Keratinocyte (primary cell): Measurements from ENCODE around the gene SLC44A1. TPM values are rescaled to one million over a fixed set of nuclear protein-coding genes. Genes with fewer than 3 reads are reported as not detected.

ENCODE experiments used
- DNase-seq: peaks from one replicate; pipeline ENCODE4 v3.0.0-alpha.2; 2011; ENCODE audit warnings: low read depth, missing footprints, low spot score
- FAIRE-seq: peaks from 2 replicates; lab custom pipeline; 2011; peaks lifted over from hg19 to GRCh38; lab: Jason Lieb, UNC
- H2AFZ ChIP-seq: 2 replicates; pipeline ENCODE4 v1.6.0; 2012; ENCODE audit warnings: low read length, control low read depth, inconsistent platforms; ENCODE audit not compliant: control insufficient read depth
- H3K27ac ChIP-seq: 2 replicates; pipeline ENCODE4 v1.5.1; 2011; ENCODE audit warnings: low read length; ENCODE audit not compliant: control insufficient read depth, insufficient read depth
- H3K27me3 ChIP-seq: 3 replicates; pipeline ENCODE4 v1.6.0; 2011; ENCODE audit warnings: low read length; ENCODE audit not compliant: control insufficient read depth, insufficient read depth; ENCODE audit errors: extremely low read depth
- H3K36me3 ChIP-seq, 2 experiments: 2 replicates in 1 of 2; 3 replicates in 1 of 2; pipeline ENCODE4 v1.5.1; 2011; ENCODE audit warnings: low read length in 2 of 2, mild to moderate bottlenecking in 1 of 2; ENCODE audit not compliant: control insufficient read depth in 2 of 2, insufficient read depth in 2 of 2; ENCODE audit errors: extremely low read depth in 1 of 2
- H3K4me1 ChIP-seq: 3 replicates; pipeline ENCODE4 v1.5.1; 2011; ENCODE audit warnings: low read length; ENCODE audit not compliant: control insufficient read depth, insufficient read depth; ENCODE audit errors: extremely low read depth
- H3K4me2 ChIP-seq: 3 replicates; pipeline ENCODE4 v1.6.0; 2011; ENCODE audit warnings: low read depth, low read length; ENCODE audit not compliant: control insufficient read depth, insufficient read depth; ENCODE audit errors: extremely low read depth
- H3K4me3 ChIP-seq, 3 experiments: fragments of 200-600 bp in 1 of 3; sonication (generic) in 1 of 3; 2 replicates in 2 of 3; 3 replicates in 1 of 3; pipeline ENCODE4 v1.5.1; 2011 to 2016; ENCODE audit warnings: low read length in 3 of 3, mild to moderate bottlenecking in 3 of 3, control low read depth in 2 of 3, inconsistent platforms in 1 of 3, low read depth in 1 of 3, mixed read lengths in 1 of 3, mixed run types in 1 of 3, moderate library complexity in 1 of 3; ENCODE audit not compliant: control insufficient read depth in 2 of 3, insufficient read depth in 2 of 3; ENCODE audit errors: extremely low read depth in 1 of 3
- H3K79me2 ChIP-seq: 2 replicates; pipeline ENCODE4 v1.6.0; 2012; ENCODE audit warnings: low read length; ENCODE audit not compliant: control insufficient read depth, insufficient read depth
- H3K9ac ChIP-seq: 3 replicates; pipeline ENCODE4 v1.6.0; 2011; ENCODE audit warnings: low read length; ENCODE audit not compliant: control insufficient read depth, insufficient read depth; ENCODE audit errors: extremely low read depth
- H3K9me1 ChIP-seq: 3 replicates; pipeline ENCODE4 v1.6.0; 2011; ENCODE audit warnings: low read length; ENCODE audit not compliant: control insufficient read depth, insufficient read depth; ENCODE audit errors: extremely low read depth
- H3K9me3 ChIP-seq: 2 replicates; pipeline ENCODE4 v1.5.1; 2012; ENCODE audit warnings: low read depth, low read length; ENCODE audit not compliant: control insufficient read depth
- H4K20me1 ChIP-seq: 3 replicates; pipeline ENCODE4 v1.6.0; 2011; ENCODE audit warnings: low read length; ENCODE audit not compliant: control insufficient read depth, insufficient read depth; ENCODE audit errors: extremely low read depth
- EZH2 ChIP-seq: IDR thresholded peaks from one replicate; pipeline ENCODE4 v1.6.1; 2012; ENCODE audit warnings: inconsistent platforms, mild to moderate bottlenecking, low read length, moderate library complexity
- dilution Hi-C: fragments of 300-500 bp; cut with MboI; formaldehyde crosslinking; loops from one replicate; pipeline ENCODE4 v1.7.0; 2020; ENCODE audit warnings: low sequenced_read_pairs; ENCODE audit not compliant: extremely low pct_ligation_motif_present
- polyA plus RNA-seq, 5 experiments: library from polyadenylated mRNA; depleted of rRNA in 3 of 5; stranded (reverse) in 3 of 5; stranded (forward) in 1 of 5; unstranded in 1 of 5; fragments of >200 nt; gene quantifications; 1 replicate in 1 of 5; 2 replicates in 3 of 5; 3 replicates in 1 of 5; pipeline versions ENCODE4 v1.2.1 to v1.2.3, GENCODE V29; 2011 to 2012; ENCODE audit warnings: missing spikeins in 2 of 5, low read depth in 1 of 5, low replicate concordance in 1 of 5
- TF ChIP-seq, protein P1 (sequence below), 3 experiments: IDR thresholded peaks in 1 of 3; conservative IDR thresholded peaks in 1 of 3; optimal IDR thresholded peaks in 1 of 3; 2 replicates in 2 of 3; 3 replicates in 1 of 3; pipeline versions ENCODE3 to v1.5.1; 2011; ENCODE audit warnings: low read length in 3 of 3, mild to moderate bottlenecking in 3 of 3, moderate library complexity in 2 of 3, control low read depth in 1 of 3, inconsistent platforms in 1 of 3; ENCODE audit not compliant: insufficient read depth in 2 of 3; ENCODE audit errors: extremely low read depth in 1 of 3

Gene SLC44A1
- polyA plus RNA-seq, 1 donor (not counting 4 experiments of a cell fraction or from before 2014, with no cell fraction given): 22.9 TPM

- dilution Hi-C loops: no loop called here
- TF ChIP-seq EZH2: no peak
Observed at GRCh38 chr9:105241356-105242043, 3.0 kb upstream of the SLC44A1 start.

GRCh38 chr9:105242062-105242461 is 2.4 kb upstream of the SLC44A1 start:
- dilution Hi-C loops: no loop called here
- TF ChIP-seq, protein P1, sequence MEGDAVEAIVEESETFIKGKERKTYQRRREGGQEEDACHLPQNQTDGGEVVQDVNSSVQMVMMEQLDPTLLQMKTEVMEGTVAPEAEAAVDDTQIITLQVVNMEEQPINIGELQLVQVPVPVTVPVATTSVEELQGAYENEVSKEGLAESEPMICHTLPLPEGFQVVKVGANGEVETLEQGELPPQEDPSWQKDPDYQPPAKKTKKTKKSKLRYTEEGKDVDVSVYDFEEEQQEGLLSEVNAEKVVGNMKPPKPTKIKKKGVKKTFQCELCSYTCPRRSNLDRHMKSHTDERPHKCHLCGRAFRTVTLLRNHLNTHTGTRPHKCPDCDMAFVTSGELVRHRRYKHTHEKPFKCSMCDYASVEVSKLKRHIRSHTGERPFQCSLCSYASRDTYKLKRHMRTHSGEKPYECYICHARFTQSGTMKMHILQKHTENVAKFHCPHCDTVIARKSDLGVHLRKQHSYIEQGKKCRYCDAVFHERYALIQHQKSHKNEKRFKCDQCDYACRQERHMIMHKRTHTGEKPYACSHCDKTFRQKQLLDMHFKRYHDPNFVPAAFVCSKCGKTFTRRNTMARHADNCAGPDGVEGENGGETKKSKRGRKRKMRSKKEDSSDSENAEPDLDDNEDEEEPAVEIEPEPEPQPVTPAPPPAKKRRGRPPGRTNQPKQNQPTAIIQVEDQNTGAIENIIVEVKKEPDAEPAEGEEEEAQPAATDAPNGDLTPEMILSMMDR (optimal IDR thresholded peaks at IDR 0.05 in 1 of 3, IDR thresholded peaks at IDR 0.05 in 1 of 3, conservative IDR thresholded peaks at IDR 0.05 in 1 of 3; ENCODE audit: extremely low read depth in 1 of 3, insufficient read depth in 2 of 3, low read length in 3 of 3): no peak
- no peak for TF ChIP-seq EZH2
- H3K27me3 ChIP-seq: no peaks in the 10 kb centered on the region
- H3K9me3 ChIP-seq: no peaks in the 10 kb centered on the region
- FAIRE-seq: no peak
- H3K9ac ChIP-seq: no peak overlapping the region
- no peak overlapping the region for H2AFZ ChIP-seq
- H3K4me3 ChIP-seq: no peak overlapping the region
- H3K79me2 ChIP-seq: peaks cover 16% of the 10 kb centered on the region
- no peaks in the 10 kb centered on the region for H3K36me3 ChIP-seq
- DNase-seq: no peak
- H3K27ac ChIP-seq: no peak overlapping the region
- no peaks in the 10 kb centered on the region for H4K20me1 ChIP-seq
- peaks cover 19% of the 10 kb centered on the region for H3K4me1 ChIP-seq
- H3K9me1 ChIP-seq: no peaks in the 10 kb centered on the region
- H3K4me2 ChIP-seq: no peak overlapping the region

More at GRCh38 chr9:105241356-105242043, 3.0 kb upstream of the SLC44A1 start:
- no peak overlapping the region for H3K27ac ChIP-seq
- no peaks in the 10 kb centered on the region for H3K36me3 ChIP-seq
- no peaks in the 10 kb centered on the region for H3K9me1 ChIP-seq
- peaks cover 11% of the 10 kb centered on the region for H3K79me2 ChIP-seq
- peaks cover 15% of the 10 kb centered on the region for H3K4me1 ChIP-seq
- H3K9me3 ChIP-seq: no peaks in the 10 kb centered on the region
- DNase-seq: no peak
- FAIRE-seq: no peak
- no peaks in the 10 kb centered on the region for H3K27me3 ChIP-seq
- no peaks in the 10 kb centered on the region for H4K20me1 ChIP-seq
- no peak overlapping the region for H2AFZ ChIP-seq
- H3K9ac ChIP-seq: no peak overlapping the region
- no peak overlapping the region for H3K4me2 ChIP-seq
- H3K4me3 ChIP-seq: no peak overlapping the region
